Measurements from ENCODE around the gene GVQW3. TPM values are rescaled to one million over a fixed set of nuclear protein-coding genes. Genes with fewer than 3 reads are reported as not detected.
A peak's percentile ranks its signal among the peaks of the same experiment; 100 is the strongest.

GVQW3 gene
- total RNA-seq, 1 donor from 2014 or later = 3.9 TPM

DNA sequence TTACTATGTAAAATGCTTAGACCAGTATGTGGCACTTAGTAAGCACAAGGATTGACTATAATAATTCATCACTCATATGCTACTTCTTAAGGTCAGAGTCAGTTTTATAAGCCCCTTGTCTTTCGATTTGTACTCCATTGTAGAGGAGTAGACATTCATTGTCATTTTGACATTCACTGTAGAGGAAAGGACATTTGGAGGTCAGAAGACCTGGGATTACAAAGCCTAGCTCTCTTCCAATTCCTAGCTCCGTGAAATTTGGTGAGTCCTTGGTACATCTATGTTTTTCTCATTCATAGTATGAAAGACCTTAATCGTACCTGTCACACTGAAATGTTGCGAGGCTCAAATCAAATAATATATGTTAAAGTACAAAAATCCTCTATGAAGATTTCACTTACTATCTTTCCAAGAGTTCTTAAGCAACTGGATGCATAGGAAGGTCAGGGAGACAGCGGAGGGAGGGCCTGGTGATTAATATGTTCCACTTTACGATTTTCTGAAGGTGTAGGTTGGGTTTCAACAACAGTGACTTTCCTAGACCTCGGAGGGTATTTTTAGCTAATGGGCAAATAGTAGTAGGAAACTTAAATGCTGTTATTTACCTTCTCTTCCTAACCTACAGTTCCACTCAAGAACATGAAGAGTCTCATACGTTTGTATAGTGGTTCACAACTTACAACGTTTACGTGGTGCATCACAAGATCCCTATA lies 62.3 kb downstream of the GVQW3 start:
- Mint-ChIP-seq H3K4me3 (ENCODE audit: unreplicated experiment) (peak overlapping the region; percentile 96), H3K4me1 (ENCODE audit: low read depth) (peaks cover 26% of the 10 kb centered on the region), H3K9me3 (ENCODE audit: low read depth) (no peaks in the 10 kb centered on the region), H3K27me3 (ENCODE audit: low read depth) (no peaks in the 10 kb centered on the region), H3K27ac (ENCODE audit: unreplicated experiment) (peak overlapping the region; percentile 98), H3K36me3 (ENCODE audit: low read depth) (no peaks in the 10 kb centered on the region)
- no peak for DNase-seq (ENCODE audit: low spot score)
- TF ChIP-seq, protein P1, sequence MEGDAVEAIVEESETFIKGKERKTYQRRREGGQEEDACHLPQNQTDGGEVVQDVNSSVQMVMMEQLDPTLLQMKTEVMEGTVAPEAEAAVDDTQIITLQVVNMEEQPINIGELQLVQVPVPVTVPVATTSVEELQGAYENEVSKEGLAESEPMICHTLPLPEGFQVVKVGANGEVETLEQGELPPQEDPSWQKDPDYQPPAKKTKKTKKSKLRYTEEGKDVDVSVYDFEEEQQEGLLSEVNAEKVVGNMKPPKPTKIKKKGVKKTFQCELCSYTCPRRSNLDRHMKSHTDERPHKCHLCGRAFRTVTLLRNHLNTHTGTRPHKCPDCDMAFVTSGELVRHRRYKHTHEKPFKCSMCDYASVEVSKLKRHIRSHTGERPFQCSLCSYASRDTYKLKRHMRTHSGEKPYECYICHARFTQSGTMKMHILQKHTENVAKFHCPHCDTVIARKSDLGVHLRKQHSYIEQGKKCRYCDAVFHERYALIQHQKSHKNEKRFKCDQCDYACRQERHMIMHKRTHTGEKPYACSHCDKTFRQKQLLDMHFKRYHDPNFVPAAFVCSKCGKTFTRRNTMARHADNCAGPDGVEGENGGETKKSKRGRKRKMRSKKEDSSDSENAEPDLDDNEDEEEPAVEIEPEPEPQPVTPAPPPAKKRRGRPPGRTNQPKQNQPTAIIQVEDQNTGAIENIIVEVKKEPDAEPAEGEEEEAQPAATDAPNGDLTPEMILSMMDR (IDR thresholded peaks at IDR 0.05) = no peak

DNA sequence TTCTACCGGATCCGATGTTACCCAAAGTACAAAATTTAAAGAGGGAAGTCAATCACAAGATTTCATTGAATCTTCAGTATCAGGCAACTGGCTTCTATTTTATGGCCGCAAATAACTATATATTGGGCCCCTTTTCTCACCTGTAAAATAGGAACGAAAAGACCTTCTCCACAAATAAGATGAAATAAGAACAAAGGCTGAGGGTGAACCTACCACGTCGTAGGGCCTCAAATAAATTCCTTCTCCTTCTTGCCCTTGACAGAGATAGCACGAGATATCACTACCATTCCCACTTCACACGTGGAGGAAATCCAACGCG lies 62.9 kb downstream of the GVQW3 start:
- H3K4me1 Mint-ChIP-seq (ENCODE audit: low read depth) = peaks cover 26% of the 10 kb centered on the region
- TF ChIP-seq, protein P1 (IDR thresholded peaks at IDR 0.05) = no peak
- H3K36me3 Mint-ChIP-seq (ENCODE audit: low read depth) = peaks cover 3% of the 10 kb centered on the region
- no peak for DNase-seq (ENCODE audit: low spot score)
- H3K4me3 Mint-ChIP-seq (ENCODE audit: unreplicated experiment) = peak overlapping the region; percentile 96
- H3K9me3 Mint-ChIP-seq (ENCODE audit: low read depth) = no peaks in the 10 kb centered on the region
- H3K27me3 Mint-ChIP-seq (ENCODE audit: low read depth) = no peaks in the 10 kb centered on the region
- peak overlapping the region; percentile 98 for H3K27ac Mint-ChIP-seq (ENCODE audit: unreplicated experiment)

DNA sequence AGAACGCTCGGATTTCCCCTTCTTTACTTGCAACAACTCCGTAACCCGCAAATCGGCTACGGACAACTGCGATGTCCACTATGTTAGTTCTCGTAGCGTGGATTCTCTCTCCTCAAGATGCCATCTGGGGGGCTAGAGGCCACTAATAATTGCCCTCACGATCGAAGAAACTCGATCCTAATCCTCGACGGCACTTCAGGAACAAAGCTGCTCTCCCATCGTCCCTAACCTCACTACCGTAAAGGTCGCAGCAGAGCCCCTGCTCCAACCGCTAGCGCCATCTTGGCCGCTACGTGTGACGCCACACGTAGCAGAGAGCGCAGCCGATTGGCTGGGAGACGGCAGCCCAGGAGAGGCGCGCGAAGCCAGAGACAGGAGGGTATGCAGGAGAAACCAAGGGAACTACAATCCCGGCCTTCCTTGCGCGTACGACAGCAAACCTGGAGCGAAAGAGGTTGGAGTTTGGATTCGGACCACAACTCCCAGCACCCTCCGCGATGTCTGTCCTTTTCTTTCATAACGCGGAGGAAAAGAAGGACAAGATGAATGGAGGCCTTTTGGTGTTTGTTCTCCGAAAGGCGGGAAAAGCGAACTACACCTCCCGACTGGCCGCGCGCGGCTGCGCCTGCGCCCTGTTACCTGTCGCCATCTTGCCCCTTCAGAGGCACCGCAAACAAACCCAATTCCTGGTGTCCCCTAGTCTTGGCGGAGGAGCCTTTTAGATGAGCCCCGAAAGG lies 63.4 kb downstream of the GVQW3 start, which contains the start of gene EMSY:
Gene EMSY (plus strand): TSS at position 635 of the 737 bp plus-strand sequence. CDS start 1,921 bp downstream, outside the sequence.
- Mint-ChIP-seq H3K27me3 (ENCODE audit: low read depth) (no peaks in the 10 kb centered on the region), H3K9me3 (ENCODE audit: low read depth) (no peaks in the 10 kb centered on the region), H3K4me1 (ENCODE audit: low read depth) (peaks cover 26% of the 10 kb centered on the region), H3K4me3 (ENCODE audit: unreplicated experiment) (peak within 1 kb of the TSS; percentile 96), H3K36me3 (ENCODE audit: low read depth) (peaks cover 3% of the 10 kb centered on the region), H3K27ac (ENCODE audit: unreplicated experiment) (peak within 1 kb of the TSS; percentile 98)
- TF ChIP-seq, protein P1 (IDR thresholded peaks at IDR 0.05) = peak; percentile 6
- DNase-seq (ENCODE audit: low spot score) = peak; percentile 99

DNA sequence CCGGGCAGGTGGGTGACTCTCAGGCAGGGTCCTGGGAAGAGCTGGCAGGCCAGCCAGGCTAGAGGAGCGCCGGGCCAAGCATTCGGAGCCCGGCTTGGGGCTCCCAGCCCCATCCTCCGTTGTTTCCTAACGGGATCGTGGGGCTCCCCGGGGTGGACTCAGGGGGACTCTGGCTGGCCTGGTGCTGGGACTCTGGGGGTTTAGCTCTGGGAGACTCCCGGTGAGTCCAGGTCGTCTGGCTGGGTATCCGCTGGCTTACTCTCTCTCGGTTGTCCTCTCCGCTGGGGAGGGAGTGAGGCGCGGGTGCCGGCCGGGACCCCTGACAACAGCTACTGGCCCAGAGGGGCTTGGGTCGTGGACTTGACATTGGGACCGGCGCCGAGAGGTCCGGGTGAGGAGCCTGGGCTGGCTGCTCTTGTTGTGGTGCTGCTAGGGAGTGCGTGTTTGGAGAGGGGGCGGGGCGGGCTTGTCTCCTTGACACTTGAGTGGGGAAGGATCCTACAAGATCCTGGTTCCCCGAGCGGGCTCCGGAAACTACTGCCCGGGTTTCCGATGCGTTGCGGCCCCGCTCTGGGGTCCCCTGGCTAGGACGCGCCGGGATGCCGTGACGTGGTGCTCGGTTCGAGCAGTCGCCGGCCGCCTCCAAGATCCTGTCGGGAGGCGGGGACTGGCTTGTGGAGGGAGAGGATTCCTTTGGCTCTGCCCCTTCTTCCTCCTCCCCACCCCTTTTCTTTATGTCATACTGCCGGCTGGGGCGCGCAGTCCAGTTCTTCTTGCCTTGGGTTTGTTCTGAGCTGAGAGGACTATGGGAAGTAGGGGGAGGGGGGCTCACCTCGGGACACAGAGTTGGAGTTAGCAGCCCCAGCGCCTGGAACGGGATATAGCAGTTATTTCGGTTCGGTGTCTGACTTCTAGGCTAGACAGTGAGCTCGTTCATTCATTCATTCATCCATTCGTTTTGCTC lies 64.3 kb downstream of the GVQW3 start:
- Mint-ChIP-seq H3K27me3 (ENCODE audit: low read depth) (no peaks in the 10 kb centered on the region), H3K9me3 (ENCODE audit: low read depth) (no peaks in the 10 kb centered on the region), H3K4me1 (ENCODE audit: low read depth) (peaks cover 26% of the 10 kb centered on the region), H3K36me3 (ENCODE audit: low read depth) (peaks cover 5% of the 10 kb centered on the region), H3K27ac (ENCODE audit: unreplicated experiment) (peak overlapping the region; percentile 98), H3K4me3 (ENCODE audit: unreplicated experiment) (peak overlapping the region; percentile 96)
- DNase-seq (ENCODE audit: low spot score) = no peak
- TF ChIP-seq, protein P1 (IDR thresholded peaks at IDR 0.05) = peak; percentile 57

DNA sequence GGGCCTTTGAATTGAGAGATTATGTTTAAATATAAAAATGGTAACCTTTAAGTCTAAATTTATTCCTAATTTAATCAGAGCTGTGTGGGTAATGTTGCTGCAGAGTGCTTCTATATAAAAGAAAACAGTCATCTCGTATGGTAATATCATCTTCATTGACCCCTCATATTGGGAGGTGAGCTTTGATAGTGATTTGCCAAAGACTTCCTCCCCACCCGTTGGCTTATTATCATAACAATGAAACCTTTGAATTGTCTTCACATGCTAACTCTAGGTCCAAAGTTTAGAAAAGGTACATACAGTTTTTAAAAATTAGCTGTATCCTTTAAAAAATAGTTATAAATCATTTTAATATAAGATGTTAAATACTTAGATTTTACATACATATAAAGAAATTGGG lies 67.4 kb downstream of the GVQW3 start:
- no peak overlapping the region for H3K27ac Mint-ChIP-seq (ENCODE audit: unreplicated experiment)
- no peaks in the 10 kb centered on the region for H3K27me3 Mint-ChIP-seq (ENCODE audit: low read depth)
- peaks cover 17% of the 10 kb centered on the region for H3K36me3 Mint-ChIP-seq (ENCODE audit: low read depth)
- H3K4me1 Mint-ChIP-seq (ENCODE audit: low read depth) = peaks cover 21% of the 10 kb centered on the region
- no peak for DNase-seq (ENCODE audit: low spot score)
- no peak overlapping the region for H3K4me3 Mint-ChIP-seq (ENCODE audit: unreplicated experiment)
- no peaks in the 10 kb centered on the region for H3K9me3 Mint-ChIP-seq (ENCODE audit: low read depth)
- TF ChIP-seq, protein P1 (IDR thresholded peaks at IDR 0.05) = no peak
